Mesenchymal stem cell (in vitro differentiated cells and primary cell): ENCODE data around the gene IL27RA. TPM values are rescaled to one million over a fixed set of nuclear protein-coding genes. Genes with fewer than 3 reads are reported as not detected.

Experiments
- DNase-seq: peaks from one replicate; pipeline ENCODE4 v3.0.0-alpha.2; 2013
- H2AFZ ChIP-seq: one replicate; pipeline ENCODE4 v1.6.1; 2013; ENCODE audit warnings: low read depth, mild to moderate bottlenecking, control low read depth, inconsistent platforms, low read length, moderate library complexity
- H2AK5ac ChIP-seq: 2 replicates; pipeline ENCODE4 v1.6.1; 2013; ENCODE audit warnings: low read length, moderate library complexity, mild to moderate bottlenecking, inconsistent platforms; ENCODE audit not compliant: severe bottlenecking
- H2BK120ac ChIP-seq: one replicate; pipeline ENCODE4 v1.6.1; 2013; ENCODE audit warnings: low read depth, mild to moderate bottlenecking, inconsistent platforms, low read length, moderate library complexity
- H2BK12ac ChIP-seq, 2 experiments: one replicate each; pipeline ENCODE4 v1.6.1; 2013; ENCODE audit warnings: inconsistent platforms in 2 of 2, low read length in 2 of 2, mild to moderate bottlenecking in 2 of 2, moderate library complexity in 2 of 2, control low read depth in 1 of 2
- H2BK15ac ChIP-seq: one replicate; pipeline ENCODE4 v1.6.1; 2013; ENCODE audit warnings: mild to moderate bottlenecking, low read depth, inconsistent platforms; ENCODE audit not compliant: poor library complexity, severe bottlenecking
- H2BK5ac ChIP-seq: 2 replicates; pipeline ENCODE4 v1.6.1; 2013; ENCODE audit warnings: low read depth, mild to moderate bottlenecking, low read length, control low read depth, inconsistent platforms; ENCODE audit not compliant: poor library complexity, severe bottlenecking
- H3K14ac ChIP-seq, 2 experiments: one replicate each; pipeline ENCODE4 v1.6.1; 2013; ENCODE audit warnings: inconsistent platforms in 2 of 2, low read length in 2 of 2, control low read depth in 1 of 2, mild to moderate bottlenecking in 1 of 2, moderate library complexity in 1 of 2
- H3K18ac ChIP-seq, 2 experiments: one replicate each; pipeline ENCODE4 v1.6.1; 2013; ENCODE audit warnings: inconsistent platforms in 2 of 2, low read length in 2 of 2, control low read depth in 1 of 2, low read depth in 1 of 2, mild to moderate bottlenecking in 1 of 2
- H3K23ac ChIP-seq, 2 experiments: one replicate each; pipeline ENCODE4 v1.6.1; 2013; ENCODE audit warnings: inconsistent platforms in 2 of 2, low read length in 2 of 2, mild to moderate bottlenecking in 2 of 2, moderate library complexity in 2 of 2, control low read depth in 1 of 2
- H3K27ac ChIP-seq: 2 replicates; pipeline ENCODE4 v1.5.1; 2013; ENCODE audit warnings: mild to moderate bottlenecking, moderate library complexity, low read length, control low read depth, inconsistent platforms; ENCODE audit not compliant: poor library complexity, severe bottlenecking
- H3K27me3 ChIP-seq, 2 experiments: 2 replicates each; pipeline versions ENCODE4 v1.6.1 to v1.7.0; 2013; ENCODE audit warnings: low read length in 2 of 2, mild to moderate bottlenecking in 2 of 2, moderate library complexity in 2 of 2, control low read depth in 1 of 2, inconsistent platforms in 1 of 2; ENCODE audit not compliant: control insufficient read depth in 1 of 2, insufficient read depth in 1 of 2
- H3K36me3 ChIP-seq, 2 experiments: 2 replicates each; pipeline versions ENCODE4 v1.6.1 to v1.7.0; 2013; ENCODE audit warnings: low read length in 2 of 2, control low read depth in 1 of 2, inconsistent platforms in 1 of 2, low read depth in 1 of 2, mild to moderate bottlenecking in 1 of 2; ENCODE audit not compliant: insufficient read depth in 2 of 2, control insufficient read depth in 1 of 2
- H3K4ac ChIP-seq, 2 experiments: one replicate each; pipeline ENCODE4 v1.6.1; 2013; ENCODE audit warnings: inconsistent platforms in 2 of 2, low read length in 2 of 2, mild to moderate bottlenecking in 2 of 2, moderate library complexity in 2 of 2, control low read depth in 1 of 2, low read depth in 1 of 2
- H3K4me1 ChIP-seq: 2 replicates; pipeline ENCODE4 v1.6.1; 2013; ENCODE audit warnings: low read depth, low read length, control low read depth; ENCODE audit not compliant: control insufficient read depth, insufficient read depth
- H3K4me2 ChIP-seq: 2 replicates; pipeline ENCODE4 v1.6.1; 2013; ENCODE audit warnings: low read length, mild to moderate bottlenecking, inconsistent platforms; ENCODE audit not compliant: poor library complexity, severe bottlenecking
- H3K4me3 ChIP-seq, 2 experiments: 2 replicates each; pipeline versions ENCODE4 v1.5.1 to v1.7.0; 2013; ENCODE audit warnings: low read length in 2 of 2, mild to moderate bottlenecking in 2 of 2, control low read depth in 1 of 2, low read depth in 1 of 2; ENCODE audit not compliant: insufficient read depth in 1 of 2
- H3K79me1 ChIP-seq: replicated peaks from 2 replicates; pipeline ENCODE4 v1.6.1; 2013; ENCODE audit warnings: mild to moderate bottlenecking, control low read depth, low read length, inconsistent platforms; ENCODE audit not compliant: poor library complexity, severe bottlenecking
- H3K9ac ChIP-seq: 2 replicates; pipeline ENCODE4 v1.7.0; 2013; ENCODE audit warnings: mild to moderate bottlenecking, low read length, moderate library complexity
- H3K9me3 ChIP-seq: 2 replicates; pipeline ENCODE4 v1.7.0; 2013; ENCODE audit warnings: mild to moderate bottlenecking, low read length; ENCODE audit not compliant: control insufficient read depth
- H4K8ac ChIP-seq: one replicate; pipeline ENCODE4 v1.6.1; 2013; ENCODE audit warnings: inconsistent platforms, mild to moderate bottlenecking, low read length, moderate library complexity
- H4K91ac ChIP-seq: one replicate; pipeline ENCODE4 v1.6.1; 2013; ENCODE audit warnings: mild to moderate bottlenecking, low read length, inconsistent platforms
- WGBS: methylation state at CpG from one replicate; pipeline ENCODE4 v1.1.7; 2013; ENCODE audit warnings: mixed read lengths; 5-methylcytosine and 5-hydroxymethylcytosine counted together
- polyA plus RNA-seq, 2 experiments: library from polyadenylated mRNA; stranded (reverse); fragments of 200-250 nt; gene quantifications; one replicate each; pipeline ENCODE4 v1.2.3, GENCODE V29; 2013

The IL27RA gene
- polyA plus RNA-seq (2013, experiment 1 of 2) = 7.5 TPM
- 7.9 TPM for polyA plus RNA-seq (2013, experiment 2 of 2)

GRCh38 chr19:14031719-14032480 lies at the start of gene IL27RA:
TSS of gene IL27RA (plus strand) at chr19:14031762. CDS start at chr19:14031873, 111 bp downstream.
- Histone ChIP-seq H2AFZ (peak within 1 kb of the TSS; percentile 55), H4K91ac (peak within 1 kb of the TSS; percentile 52), H3K27ac (no peak within 1 kb of the TSS), H3K9ac (peak within 1 kb of the TSS; percentile 57), H3K27me3 (peaks cover 8 to 37% of the 10 kb centered on the region in 2 experiments), H3K18ac (peak within 1 kb of the TSS; percentile 64 to 86), H3K4me2 (peak within 1 kb of the TSS; percentile 98), H3K23ac (peak within 1 kb of the TSS in 1 of 2 experiments; percentile 42), H3K14ac (peak within 1 kb of the TSS in 1 of 2 experiments; percentile 61), H2BK5ac (no peak within 1 kb of the TSS), H3K9me3 (no peaks in the 10 kb centered on the region), H2BK12ac (peak within 1 kb of the TSS in 1 of 2 experiments; percentile 90), H2BK120ac (peak within 1 kb of the TSS; percentile 64), H3K79me1 (no peaks in the 10 kb centered on the region), H4K8ac (peak within 1 kb of the TSS; percentile 87), H2AK5ac (no peak within 1 kb of the TSS), H3K4me1 (peaks cover 11% of the 10 kb centered on the region), H3K36me3 (no peaks in the 10 kb centered on the region), H3K4ac (peak within 1 kb of the TSS in 1 of 2 experiments; percentile 21), H2BK15ac (peak within 1 kb of the TSS; percentile 60), H3K4me3 (peak within 1 kb of the TSS; percentile 65 to 73)
- WGBS = 1% methylated on average over 43 of the region's 63 CpGs
- DNase-seq = peak; percentile 70

GRCh38 chr19:13981988-13982501 lies 49.5 kb upstream of the IL27RA start:
- DNase-seq = no peak
- WGBS = 94% methylated on average over 17 of the region's 17 CpGs
- peaks cover 6 to 45% of the 10 kb centered on the region in 2 experiments for H3K36me3 ChIP-seq
- no peak overlapping the region for H4K91ac ChIP-seq
- H3K79me1 ChIP-seq = peaks cover 2% of the 10 kb centered on the region
- H3K27ac ChIP-seq = no peak overlapping the region
- H2BK15ac ChIP-seq = no peak overlapping the region
- H3K27me3 ChIP-seq = peaks cover 0 to 8% of the 10 kb centered on the region in 2 experiments
- no peak overlapping the region for H2AFZ ChIP-seq
- H4K8ac ChIP-seq = no peak overlapping the region
- H2BK12ac ChIP-seq = no peak overlapping the region
- no peak overlapping the region for H2BK120ac ChIP-seq
- H2AK5ac ChIP-seq = no peak overlapping the region
- H3K4ac ChIP-seq = no peak overlapping the region
- H3K4me3 ChIP-seq = no peak overlapping the region
- no peak overlapping the region for H3K18ac ChIP-seq
- H3K14ac ChIP-seq = no peak overlapping the region
- no peak overlapping the region for H3K23ac ChIP-seq
- H3K4me2 ChIP-seq = no peak overlapping the region
- H3K4me1 ChIP-seq = peaks cover 34% of the 10 kb centered on the region
- H2BK5ac ChIP-seq = no peak overlapping the region
- no peak overlapping the region for H3K9ac ChIP-seq
- H3K9me3 ChIP-seq = no peaks in the 10 kb centered on the region

- Histone ChIP-seq H2BK5ac (no peak overlapping the region), H3K9ac (no peak overlapping the region), H3K23ac (no peak overlapping the region), H3K9me3 (no peaks in the 10 kb centered on the region), H3K4me1 (peaks cover 40% of the 10 kb centered on the region), H4K8ac (no peak overlapping the region), H2BK12ac (no peak overlapping the region), H3K79me1 (peaks cover 2% of the 10 kb centered on the region), H2AFZ (no peak overlapping the region), H3K18ac (no peak overlapping the region), H3K27ac (no peak overlapping the region), H2BK120ac (no peak overlapping the region), H2AK5ac (no peak overlapping the region), H3K4ac (no peak overlapping the region), H3K4me2 (no peak overlapping the region), H3K27me3 (peaks cover 0 to 8% of the 10 kb centered on the region in 2 experiments), H3K14ac (no peak overlapping the region), H3K4me3 (no peak overlapping the region), H2BK15ac (no peak overlapping the region), H4K91ac (no peak overlapping the region), H3K36me3 (peaks cover 6 to 43% of the 10 kb centered on the region in 2 experiments)
- DNase-seq = no peak
- 97% methylated on average over 9 of the region's 9 CpGs for WGBS
These were observed 48.8 kb upstream of the IL27RA start for GRCh38 chr19:13982773-13983172.

- Histone ChIP-seq H3K27ac (no peak overlapping the region), H3K4me2 (no peak overlapping the region), H3K9ac (no peak overlapping the region), H3K4ac (no peak overlapping the region), H3K27me3 (peaks cover 0 to 8% of the 10 kb centered on the region in 2 experiments), H2BK120ac (no peak overlapping the region), H4K8ac (no peak overlapping the region), H2BK15ac (no peak overlapping the region), H2AFZ (no peak overlapping the region), H3K9me3 (no peaks in the 10 kb centered on the region), H3K18ac (no peak overlapping the region), H2AK5ac (no peak overlapping the region), H3K14ac (no peak overlapping the region), H3K36me3 (peaks cover 6 to 43% of the 10 kb centered on the region in 2 experiments), H3K79me1 (peaks cover 5% of the 10 kb centered on the region), H2BK12ac (no peak overlapping the region), H4K91ac (no peak overlapping the region), H3K4me1 (peaks cover 37% of the 10 kb centered on the region), H2BK5ac (no peak overlapping the region), H3K4me3 (no peak overlapping the region), H3K23ac (no peak overlapping the region)
- DNase-seq = no peak
- 94% methylated on average over 20 of the region's 21 CpGs for WGBS
These were observed 48.2 kb upstream of the IL27RA start for GRCh38 chr19:13983213-13983889.
